Erythroblast (primary cell): ENCODE data around the gene CCDC57.
"Not testable (repeated sequence)": the region's sequence is repeated elsewhere in the genome, so short reads cannot be mapped to it uniquely, and the experiment has no call there.

Experiments used
- GATA1 ChIP-seq: IDR thresholded peaks from 2 replicates; pipeline ENCODE4 v1.6.1; 2011; ENCODE audit warnings: low read depth, mild to moderate bottlenecking, control low read depth, low read length, moderate library complexity
- POLR2A ChIP-seq: IDR thresholded peaks from 2 replicates; pipeline ENCODE4 v1.6.1; 2011; ENCODE audit warnings: mild to moderate bottlenecking, low read length

DNA sequence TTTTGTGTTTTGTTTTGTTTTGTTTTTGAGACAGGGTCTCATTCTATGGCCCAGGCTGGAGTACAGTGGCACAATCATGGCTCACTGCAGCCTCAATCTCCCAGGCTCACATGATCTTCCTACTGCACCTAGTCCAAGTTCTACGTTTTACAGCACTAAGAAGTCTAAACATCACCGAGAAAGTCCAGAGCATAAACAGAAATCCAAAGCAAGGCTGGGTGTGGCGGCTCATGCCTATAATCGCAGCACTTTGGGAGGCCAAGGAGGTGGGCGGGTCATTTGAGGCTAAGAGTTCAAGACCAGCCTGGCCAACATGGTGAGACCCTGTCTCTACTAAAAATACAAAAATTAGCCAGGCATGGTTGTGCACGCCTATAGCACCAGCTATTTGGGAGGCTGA lies 19.6 kb downstream of the CCDC57 start:
- not testable (repeated sequence) for TF ChIP-seq POLR2A, GATA1
